Natural killer cell treated with Interleukin-12 subunit alpha and Interleukin-12 subunit beta and Interleukin-15 and Interleukin-18, amount 100 ng/mL, for 72 hours (primary cell): ENCODE data around the gene AHSG. TPM values are rescaled to one million over a fixed set of nuclear protein-coding genes. Genes with fewer than 3 reads are reported as not detected.

Experiments
- ATAC-seq, 2 donors: fragments of 150-1000 bp; cut with Tn5 transposase in 1 of 2; sonication (Bioruptor Pico), chemical (Tn5 transposase) in 1 of 2; 2 replicates each; pipeline ENCODE4 v1.10.0; 2021
- DNase-seq: peaks from one replicate; pipeline ENCODE4 v3.0.0; 2022; ENCODE audit warnings: low spot score
- H3K27ac Mint-ChIP-seq, 2 donors: 1 replicate in 1 of 2; 2 replicates in 1 of 2; pipeline ENCODE4 v1.8.0; 2022; ENCODE audit warnings: mixed read lengths in 2 of 2, mild to moderate bottlenecking in 1 of 2, moderate library complexity in 1 of 2
- H3K27me3 Mint-ChIP-seq, 2 donors: 1 replicate in 1 of 2; 2 replicates in 1 of 2; pipeline ENCODE4 v1.8.0; 2022; ENCODE audit warnings: mixed read lengths in 2 of 2
- H3K36me3 Mint-ChIP-seq: one replicate; pipeline ENCODE4 v1.8.0; 2022; ENCODE audit warnings: mixed read lengths
- H3K4me1 Mint-ChIP-seq, 2 donors: 1 replicate in 1 of 2; 2 replicates in 1 of 2; pipeline ENCODE4 v1.8.0; 2022; ENCODE audit warnings: low read depth in 2 of 2, mixed read lengths in 2 of 2, mild to moderate bottlenecking in 1 of 2
- H3K4me3 Mint-ChIP-seq: one replicate; pipeline ENCODE4 v1.8.0; 2022; ENCODE audit warnings: mixed read lengths
- H3K9me3 Mint-ChIP-seq: 2 replicates; pipeline ENCODE4 v1.8.0; 2022; ENCODE audit warnings: mixed read lengths
- total RNA-seq, 2 donors: library from RNA; stranded (reverse); gene quantifications; one replicate each; pipeline ENCODE4 v1.2.3, GENCODE V29; 2022

AHSG gene
- total RNA-seq, 2 donors from 2014 or later = not detected

GRCh38 chr3:186646841-186647240 is 34.0 kb downstream of the AHSG start:
- no peak for DNase-seq
- Mint-ChIP-seq H3K27ac (no peak overlapping the region), H3K4me3 (no peak overlapping the region), H3K27me3 (peaks cover 20 to 21% of the 10 kb centered on the region in 2 donors), H3K9me3 (no peaks in the 10 kb centered on the region), H3K36me3 (no peaks in the 10 kb centered on the region), H3K4me1 (peaks cover 9 to 20% of the 10 kb centered on the region in 2 donors)
- ATAC-seq = peak in 1 of 2 donors; percentile 41

DNA sequence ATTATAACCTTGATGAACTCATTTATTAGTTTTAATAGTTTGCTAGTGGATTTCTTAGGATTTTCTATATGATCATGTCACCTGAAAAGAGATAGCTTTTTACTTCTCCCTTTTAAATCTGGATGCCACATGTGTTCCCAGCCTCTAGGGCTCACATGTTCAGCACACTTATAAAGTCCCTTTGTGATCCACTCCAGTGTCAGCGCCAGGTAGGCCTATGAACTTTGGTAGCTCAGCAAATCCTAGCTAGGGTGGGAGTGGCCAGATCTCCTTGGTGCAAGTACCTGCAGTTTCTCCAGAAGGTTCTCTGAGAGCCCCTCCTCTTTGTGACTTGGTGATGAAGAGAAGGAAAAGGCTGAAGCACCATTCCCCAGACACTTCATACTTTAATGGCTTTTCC is 36.0 kb downstream of the AHSG start:
- H3K4me1 Mint-ChIP-seq = peaks cover 0 to 10% of the 10 kb centered on the region in 2 donors
- no peak overlapping the region for H3K4me3 Mint-ChIP-seq
- no peaks in the 10 kb centered on the region for H3K36me3 Mint-ChIP-seq

GRCh38 chr3:186651678-186652215 is 38.9 kb downstream of the AHSG start:
- ATAC-seq (no peak), DNase-seq (no peak)
- no peak overlapping the region for H3K27ac Mint-ChIP-seq
- H3K4me1 Mint-ChIP-seq = peaks cover 0 to 3% of the 10 kb centered on the region in 2 donors
- peaks cover 5 to 7% of the 10 kb centered on the region in 2 donors for H3K27me3 Mint-ChIP-seq
- H3K36me3 Mint-ChIP-seq = no peaks in the 10 kb centered on the region
- no peaks in the 10 kb centered on the region for H3K9me3 Mint-ChIP-seq
- H3K4me3 Mint-ChIP-seq = no peak overlapping the region

More for the DNA sequence above, 36.0 kb downstream of the AHSG start:
- DNase-seq (no peak), ATAC-seq (no peak)
- H3K27ac Mint-ChIP-seq = no peak overlapping the region
- H3K9me3 Mint-ChIP-seq = no peaks in the 10 kb centered on the region
- H3K27me3 Mint-ChIP-seq = peaks cover 5 to 11% of the 10 kb centered on the region in 2 donors

DNA sequence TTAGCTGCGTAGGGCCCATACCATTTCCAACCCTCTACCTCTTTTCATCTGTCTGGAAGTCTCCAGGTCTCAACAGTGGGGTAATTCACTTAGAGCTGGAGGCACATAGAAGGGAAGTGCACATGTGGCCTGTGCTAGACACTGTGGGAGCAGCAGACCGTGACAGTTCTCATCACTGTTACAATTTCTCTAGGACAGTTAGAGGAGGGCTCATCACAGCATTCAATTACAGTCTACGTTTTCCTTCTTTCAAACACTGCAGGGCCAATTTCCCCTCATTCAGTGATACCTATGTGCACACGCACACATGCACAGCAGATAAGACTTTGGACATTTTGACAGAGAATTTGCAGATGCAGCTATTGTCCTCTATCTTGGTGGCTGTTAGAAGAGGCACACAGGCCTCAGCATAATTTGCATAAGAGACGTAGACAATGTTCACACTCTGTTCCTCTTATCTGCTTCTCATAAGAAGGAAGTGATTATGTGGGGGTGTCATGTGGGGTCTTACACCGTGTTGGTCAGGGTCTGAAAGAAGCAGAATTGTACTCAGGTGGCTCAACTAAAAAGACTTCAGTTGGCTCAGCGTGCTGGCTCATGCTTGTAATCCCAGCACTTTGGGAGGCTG is 40.3 kb downstream of the AHSG start:
- Mint-ChIP-seq H3K9me3 (no peaks in the 10 kb centered on the region), H3K27ac (no peak overlapping the region), H3K4me1 (no peaks in the 10 kb centered on the region), H3K27me3 (peaks cover 9 to 11% of the 10 kb centered on the region in 2 donors), H3K4me3 (no peak overlapping the region), H3K36me3 (no peaks in the 10 kb centered on the region)
- no peak for DNase-seq
- no peak for ATAC-seq

DNA sequence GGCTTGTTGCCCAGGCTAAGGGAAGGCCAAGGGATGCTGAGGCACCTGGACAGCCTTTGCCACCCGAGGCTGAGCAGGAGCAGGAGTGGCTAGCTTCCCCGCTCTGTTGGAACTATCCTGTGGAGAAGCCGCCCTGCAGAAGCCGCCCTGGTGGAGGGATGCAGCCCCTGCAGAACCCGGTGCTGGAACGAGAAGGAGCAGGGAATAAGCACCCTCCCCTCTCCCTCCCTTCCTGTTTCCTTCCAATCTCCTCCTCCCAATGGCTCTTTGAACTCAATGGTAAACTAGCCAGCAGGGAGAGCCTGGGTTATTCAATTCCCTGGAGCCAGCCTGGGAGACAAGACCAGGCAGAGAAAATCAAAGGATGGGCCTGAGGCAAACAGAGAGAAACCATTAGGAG is 41.1 kb downstream of the AHSG start:
- H3K4me1 Mint-ChIP-seq = no peaks in the 10 kb centered on the region
- no peaks in the 10 kb centered on the region for H3K9me3 Mint-ChIP-seq
- ATAC-seq (no peak), DNase-seq (no peak)
- peaks cover 17% of the 10 kb centered on the region in 2 donors for H3K27me3 Mint-ChIP-seq
- H3K36me3 Mint-ChIP-seq = no peaks in the 10 kb centered on the region
- H3K27ac Mint-ChIP-seq = no peak overlapping the region
- H3K4me3 Mint-ChIP-seq = no peak overlapping the region

DNA sequence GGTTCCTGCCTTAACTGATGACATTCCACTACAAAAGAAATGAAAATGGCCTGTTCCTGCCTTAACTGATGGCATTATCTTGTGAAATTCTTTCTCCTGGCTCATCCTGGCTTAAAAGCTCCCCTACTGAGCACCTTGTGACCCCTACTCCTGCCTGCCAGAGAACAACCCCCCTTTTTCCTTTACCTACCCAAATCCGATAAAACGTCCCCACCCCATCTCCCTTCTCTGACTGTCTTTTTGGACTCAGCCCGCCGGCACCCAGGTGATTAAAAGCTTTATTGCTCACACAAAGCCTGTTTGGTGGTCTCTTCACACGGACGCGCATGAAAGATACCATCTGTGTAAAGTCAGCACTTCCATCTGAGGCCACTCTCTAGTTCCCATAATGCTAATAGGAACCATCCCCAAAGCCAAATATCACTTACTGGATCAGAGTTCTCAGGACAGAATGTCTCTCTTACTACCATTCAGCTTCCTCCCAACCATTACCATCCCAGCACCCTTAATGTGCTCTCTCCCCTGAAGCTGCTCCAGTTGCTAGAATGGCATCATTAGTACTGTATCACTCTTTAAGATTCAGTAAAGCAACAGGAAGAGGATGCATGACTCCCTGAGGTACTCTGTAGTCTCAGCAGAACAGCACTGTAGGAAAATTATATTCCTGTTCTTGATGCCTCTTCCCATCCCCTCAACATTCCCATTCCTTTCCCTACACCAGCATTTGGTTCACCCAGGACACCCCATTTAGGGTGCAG is 50.7 kb downstream of the AHSG start:
- H3K36me3 Mint-ChIP-seq = no peaks in the 10 kb centered on the region
- no peak overlapping the region for H3K4me3 Mint-ChIP-seq
- DNase-seq (no peak), ATAC-seq (no peak)
- H3K4me1 Mint-ChIP-seq = no peaks in the 10 kb centered on the region
- no peak overlapping the region for H3K27ac Mint-ChIP-seq
- H3K9me3 Mint-ChIP-seq = no peaks in the 10 kb centered on the region
- peaks cover 44 to 45% of the 10 kb centered on the region in 2 donors for H3K27me3 Mint-ChIP-seq

- DNase-seq = no peak
- ATAC-seq = no peak
- H3K27me3 Mint-ChIP-seq = peaks cover 40 to 41% of the 10 kb centered on the region in 2 donors
- no peak overlapping the region for H3K4me3 Mint-ChIP-seq
- H3K9me3 Mint-ChIP-seq = no peaks in the 10 kb centered on the region
- H3K36me3 Mint-ChIP-seq = no peaks in the 10 kb centered on the region
- H3K4me1 Mint-ChIP-seq = peaks cover 0 to under 1% of the 10 kb centered on the region in 2 donors
- H3K27ac Mint-ChIP-seq = no peak overlapping the region
Observed at GRCh38 chr3:186664119-186664495, 51.2 kb downstream of the AHSG start.

- DNase-seq = no peak
- no peaks in the 10 kb centered on the region for H3K36me3 Mint-ChIP-seq
- H3K9me3 Mint-ChIP-seq = no peaks in the 10 kb centered on the region
- ATAC-seq = no peak
- H3K27me3 Mint-ChIP-seq = peaks cover 36 to 37% of the 10 kb centered on the region in 2 donors
- no peak overlapping the region for H3K4me3 Mint-ChIP-seq
- peaks cover 0 to 4% of the 10 kb centered on the region in 2 donors for H3K4me1 Mint-ChIP-seq
- no peak overlapping the region for H3K27ac Mint-ChIP-seq
Observed at GRCh38 chr3:186664506-186664905, 51.6 kb downstream of the AHSG start.

GRCh38 chr3:186665625-186666188 is 52.8 kb downstream of the AHSG start, which contains the start of gene HRG:
TSS of gene HRG (plus strand) at chr3:186666014. CDS start at chr3:186666032, 18 bp downstream.
- Mint-ChIP-seq H3K9me3 (no peaks in the 10 kb centered on the region), H3K4me3 (no peak within 1 kb of the TSS), H3K27ac (no peak within 1 kb of the TSS), H3K36me3 (no peaks in the 10 kb centered on the region), H3K4me1 (peaks cover 0 to 8% of the 10 kb centered on the region in 2 donors), H3K27me3 (peaks cover 28 to 34% of the 10 kb centered on the region in 2 donors)
- DNase-seq (no peak), ATAC-seq (no peak)

DNA sequence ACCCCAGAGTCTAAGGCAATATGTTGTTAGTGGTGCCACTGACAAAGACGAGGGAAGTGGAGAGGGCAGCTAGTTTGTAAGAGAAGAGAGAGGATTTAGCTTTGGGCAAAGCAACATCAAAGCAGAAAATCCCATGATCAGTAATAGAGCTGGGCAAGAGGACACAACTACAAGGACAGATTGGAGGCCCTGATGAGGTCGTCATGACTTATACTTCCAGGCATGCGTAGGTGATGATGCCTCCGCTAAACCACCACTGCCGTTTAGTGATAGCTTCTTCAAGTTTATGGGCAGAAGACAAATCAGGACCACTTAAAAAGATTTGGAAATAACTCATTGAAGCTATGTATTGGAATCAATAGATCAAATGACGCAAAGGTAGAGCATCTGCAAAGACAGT is 55.6 kb downstream of the AHSG start:
- DNase-seq (no peak), ATAC-seq (no peak)
- H3K4me3 Mint-ChIP-seq = no peak overlapping the region
- no peaks in the 10 kb centered on the region for H3K9me3 Mint-ChIP-seq
- peaks cover 35 to 38% of the 10 kb centered on the region in 2 donors for H3K27me3 Mint-ChIP-seq
- peaks cover 0 to 8% of the 10 kb centered on the region in 2 donors for H3K4me1 Mint-ChIP-seq
- no peaks in the 10 kb centered on the region for H3K36me3 Mint-ChIP-seq
- no peak overlapping the region for H3K27ac Mint-ChIP-seq

DNA sequence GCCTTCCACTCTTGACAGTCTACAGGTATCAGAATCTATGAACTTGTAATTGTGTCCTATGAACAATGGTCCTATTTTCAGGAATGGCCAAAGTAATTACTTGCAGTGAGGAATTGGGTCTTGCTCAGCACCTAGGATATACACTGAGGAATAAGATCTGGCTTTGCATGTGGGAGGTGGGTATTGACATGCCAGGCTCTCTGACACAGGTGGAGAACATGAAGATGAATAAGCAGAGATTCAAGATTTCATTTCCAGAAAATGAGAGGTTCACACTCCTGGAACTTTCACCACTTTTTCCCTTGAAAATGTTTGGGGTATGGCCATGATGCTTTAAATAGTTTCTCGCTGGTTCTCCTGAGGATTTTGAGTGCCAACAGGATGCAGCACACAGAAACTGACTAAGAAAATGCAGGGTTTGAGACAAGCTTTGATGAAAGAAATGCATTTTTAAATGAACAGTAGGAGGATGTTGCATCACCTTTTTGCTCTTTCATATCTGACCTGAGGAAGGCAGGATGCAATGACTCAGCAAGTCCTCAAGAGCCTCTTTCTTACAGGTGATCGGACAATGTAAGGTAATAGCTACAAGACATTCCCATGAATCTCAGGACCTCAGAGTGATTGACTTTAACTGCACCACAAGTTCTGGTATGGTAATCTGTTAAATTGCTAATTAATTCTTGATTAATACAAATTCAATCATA is 56.7 kb downstream of the AHSG start:
- Mint-ChIP-seq H3K36me3 (no peaks in the 10 kb centered on the region), H3K9me3 (no peaks in the 10 kb centered on the region), H3K4me3 (no peak overlapping the region), H3K27me3 (peaks cover 31 to 34% of the 10 kb centered on the region in 2 donors), H3K27ac (no peak overlapping the region), H3K4me1 (peaks cover 0 to 8% of the 10 kb centered on the region in 2 donors)
- DNase-seq = no peak
- ATAC-seq = peak in 1 of 2 donors; percentile 48

- Mint-ChIP-seq H3K4me1 (peaks cover 0 to 8% of the 10 kb centered on the region in 2 donors), H3K4me3 (no peak overlapping the region), H3K36me3 (no peaks in the 10 kb centered on the region), H3K27ac (no peak overlapping the region), H3K27me3 (peaks cover 35 to 39% of the 10 kb centered on the region in 2 donors), H3K9me3 (no peaks in the 10 kb centered on the region)
- ATAC-seq (no peak), DNase-seq (no peak)
Observed at GRCh38 chr3:186670155-186670554, 57.3 kb downstream of the AHSG start.
